Peyer's patch (tissue), 4 donors: ENCODE data around the gene MORC1. TPM values are rescaled to one million over a fixed set of nuclear protein-coding genes. Genes with fewer than 3 reads are reported as not detected.

Source experiments
- DNase-seq, 3 donors: peaks; one replicate each; pipeline ENCODE4 v3.0.0-alpha.2; 2017 to 2019
- H3K27ac ChIP-seq, 4 donors: fragments of 200-600 bp; sonication (generic); one replicate each; pipeline ENCODE4 v1.5.1; 2016 to 2019
- H3K27me3 ChIP-seq, 2 donors: fragments of 200-600 bp; sonication (generic); one replicate each; pipeline ENCODE4 v1.5.1; 2019
- H3K36me3 ChIP-seq, 3 donors: fragments of 200-600 bp; sonication (generic); one replicate each; pipeline ENCODE4 v1.5.1; 2016 to 2019
- H3K4me1 ChIP-seq, 4 donors: fragments of 200-600 bp; sonication (generic); one replicate each; pipeline ENCODE4 v1.5.1; 2016 to 2019
- H3K4me3 ChIP-seq, 4 donors: fragments of 200-600 bp; sonication (generic); 1 replicate in 3 of 4; 2 replicates in 1 of 4; pipeline ENCODE4 v1.5.1; 2016 to 2019; ENCODE audit warnings: mild to moderate bottlenecking in 1 of 4
- H3K9me3 ChIP-seq, 4 donors: fragments of 200-600 bp; sonication (generic); one replicate each; pipeline ENCODE4 v1.5.1; 2016 to 2019; ENCODE audit warnings: mild to moderate bottlenecking in 1 of 4
- CTCF ChIP-seq, 6 experiments: fragments of 450-650 bp in 4 of 6; fragments of 200-600 bp in 2 of 6; sonication (generic) in 1 of 6; IDR thresholded peaks; one replicate each; pipeline ENCODE4 v1.5.1; 2017 to 2019; ENCODE audit warnings: antibody characterized with exemption in 6 of 6, mild to moderate bottlenecking in 3 of 6, moderate library complexity in 1 of 6
- POLR2A ChIP-seq, 2 donors: fragments of 450-650 bp; IDR thresholded peaks; one replicate each; pipeline ENCODE4 v1.5.1; 2017; ENCODE audit warnings: antibody characterized with exemption in 2 of 2, mild to moderate bottlenecking in 2 of 2, moderate library complexity in 2 of 2
- total RNA-seq, 4 donors: library from RNA; depleted of rRNA; stranded (reverse); fragments of >200 nt; gene quantifications; one replicate each; pipeline ENCODE4 v1.1.0, GENCODE V29; 2016

MORC1 gene
- total RNA-seq, 4 donors from 2014 or later, result 0.54 TPM; not detected in 3

- TF ChIP-seq POLR2A (IDR thresholded peaks at IDR 0.05) (no peak), CTCF (IDR thresholded peaks at IDR 0.05) (no peak)
- Histone ChIP-seq H3K36me3 (no peaks in the 10 kb centered on the region), H3K27ac (no peak overlapping the region), H3K4me1 (peaks cover 0 to 20% (median 0%) of the 10 kb centered on the region in 4 donors), H3K27me3 (no peaks in the 10 kb centered on the region), H3K9me3 (no peaks in the 10 kb centered on the region), H3K4me3 (no peak overlapping the region)
- DNase-seq, result no peak
These were observed 650 bp upstream of the MORC1 start for GRCh38 chr3:109118584-109118983.

GRCh38 chr3:109116031-109116430, 1.9 kb downstream of the MORC1 start:
- Histone ChIP-seq H3K9me3 (no peaks in the 10 kb centered on the region), H3K27ac (no peak overlapping the region), H3K4me1 (peaks cover 0 to 26% (median 0%) of the 10 kb centered on the region in 4 donors), H3K27me3 (no peaks in the 10 kb centered on the region), H3K4me3 (no peak overlapping the region), H3K36me3 (no peaks in the 10 kb centered on the region)
- DNase-seq, result no peak
- TF ChIP-seq CTCF (IDR thresholded peaks at IDR 0.05) (no peak), POLR2A (IDR thresholded peaks at IDR 0.05) (no peak)

GRCh38 chr3:109115451-109115850, 2.5 kb downstream of the MORC1 start:
- no peak for DNase-seq
- Histone ChIP-seq H3K4me1 (peaks cover 0 to 26% (median 0%) of the 10 kb centered on the region in 4 donors), H3K27me3 (no peaks in the 10 kb centered on the region), H3K27ac (no peak overlapping the region), H3K36me3 (no peaks in the 10 kb centered on the region), H3K9me3 (no peaks in the 10 kb centered on the region), H3K4me3 (no peak overlapping the region)
- TF ChIP-seq POLR2A (IDR thresholded peaks at IDR 0.05) (no peak), CTCF (IDR thresholded peaks at IDR 0.05) (no peak)

GRCh38 chr3:109114746-109115145, 3.2 kb downstream of the MORC1 start:
- Histone ChIP-seq H3K27me3 (no peaks in the 10 kb centered on the region), H3K27ac (no peak overlapping the region), H3K4me3 (no peak overlapping the region), H3K36me3 (no peaks in the 10 kb centered on the region), H3K9me3 (no peaks in the 10 kb centered on the region), H3K4me1 (peaks cover 0 to 26% (median 0%) of the 10 kb centered on the region in 4 donors)
- no peak for DNase-seq
- no peak for TF ChIP-seq CTCF (IDR thresholded peaks at IDR 0.05)

- Histone ChIP-seq H3K36me3 (no peaks in the 10 kb centered on the region), H3K27me3 (no peaks in the 10 kb centered on the region), H3K4me1 (peaks cover 0 to 12% (median 0%) of the 10 kb centered on the region in 4 donors), H3K27ac (no peak overlapping the region), H3K4me3 (no peak overlapping the region), H3K9me3 (no peaks in the 10 kb centered on the region)
- no peak for TF ChIP-seq CTCF (IDR thresholded peaks at IDR 0.05)
- TF ChIP-seq POLR2A (IDR thresholded peaks at IDR 0.05), result no peak
- no peak for DNase-seq
These were observed 4.8 kb downstream of the MORC1 start for GRCh38 chr3:109112946-109113760.
